ENCODE measurements around the gene CNOT6.
"Not testable (repeated sequence)": the region's sequence is repeated elsewhere in the genome, so short reads cannot be mapped to it uniquely, and the experiment has no call there.

The CNOT6 gene

GRCh38 chr5:180519098-180519497 is 24.9 kb downstream of the CNOT6 start:
- DNase-seq (ENCODE audit: low read depth in 2 of 2): no peak

GRCh38 chr5:180521101-180521500 is 26.9 kb downstream of the CNOT6 start:
- DNase-seq (ENCODE audit: low read depth in 2 of 2): no peak

- no peak for DNase-seq (ENCODE audit: low read depth in 2 of 2)
These were observed 27.4 kb downstream of the CNOT6 start for GRCh38 chr5:180521591-180521990.

GRCh38 chr5:180522330-180522729 is 28.2 kb downstream of the CNOT6 start:
- DNase-seq (ENCODE audit: low read depth in 2 of 2): no peak

- DNase-seq (ENCODE audit: low read depth in 2 of 2): no peak
These were observed 29.7 kb downstream of the CNOT6 start for GRCh38 chr5:180523629-180524466.

GRCh38 chr5:180525399-180525798 is 31.2 kb downstream of the CNOT6 start:
- DNase-seq (ENCODE audit: low read depth in 2 of 2): no peak

- DNase-seq (ENCODE audit: low read depth in 2 of 2): no peak
These were observed 32.1 kb downstream of the CNOT6 start for GRCh38 chr5:180526269-180526668.

- no peak for DNase-seq (ENCODE audit: low read depth in 2 of 2)
These were observed 33.5 kb downstream of the CNOT6 start for GRCh38 chr5:180527659-180528058.

- not testable (repeated sequence) for DNase-seq (ENCODE audit: low read depth in 2 of 2)
These were observed 36.9 kb downstream of the CNOT6 start for GRCh38 chr5:180531036-180531585.

- no peak for DNase-seq (ENCODE audit: low read depth in 2 of 2)
These were observed 38.1 kb downstream of the CNOT6 start for GRCh38 chr5:180532268-180532667.

GRCh38 chr5:180533845-180534244 is 39.7 kb downstream of the CNOT6 start:
- no peak for DNase-seq (ENCODE audit: low read depth in 2 of 2)

GRCh38 chr5:180535573-180535972 is 41.4 kb downstream of the CNOT6 start:
- no peak for DNase-seq (ENCODE audit: low read depth in 2 of 2)

GRCh38 chr5:180540050-180540694 is 46.0 kb downstream of the CNOT6 start:
- no peak for DNase-seq (ENCODE audit: low read depth in 2 of 2)

- DNase-seq (ENCODE audit: low read depth in 2 of 2): no peak
These were observed 47.5 kb downstream of the CNOT6 start for GRCh38 chr5:180541710-180542109.

GRCh38 chr5:180545248-180545647 is 51.1 kb downstream of the CNOT6 start:
- DNase-seq (ENCODE audit: low read depth in 2 of 2): no peak

GRCh38 chr5:180548563-180548962 is 54.4 kb downstream of the CNOT6 start:
- DNase-seq (ENCODE audit: low read depth in 2 of 2): no peak

- no peak for DNase-seq (ENCODE audit: low read depth in 2 of 2)
These were observed 59.4 kb downstream of the CNOT6 start for GRCh38 chr5:180553530-180553929.

GRCh38 chr5:180555168-180555921 is 61.2 kb downstream of the CNOT6 start:
- no peak for DNase-seq (ENCODE audit: low read depth in 2 of 2)

- no peak for DNase-seq (ENCODE audit: low read depth in 2 of 2)
These were observed 63.1 kb downstream of the CNOT6 start for GRCh38 chr5:180557217-180557809.

GRCh38 chr5:180558232-180558631 is 64.1 kb downstream of the CNOT6 start:
- no peak for DNase-seq (ENCODE audit: low read depth in 2 of 2)

- no peak for DNase-seq (ENCODE audit: low read depth in 2 of 2)
These were observed 69.8 kb downstream of the CNOT6 start for GRCh38 chr5:180563994-180564393.

- DNase-seq (ENCODE audit: low read depth in 2 of 2): no peak
These were observed 74.7 kb downstream of the CNOT6 start for GRCh38 chr5:180568914-180569313.

Data from activated CD4-positive, alpha-beta T cell treated with anti-CD3 and anti-CD28 coated beads for 24 hours (primary cell).